AG04449 (cell line): ENCODE data around the gene PTPN6.

Experiments used
- CTCF ChIA-PET: fragments of 350-600 bp; formaldehyde crosslinking; extraction: SDS; loops from one replicate; lab custom pipeline; 2021; ENCODE audit warnings: antibody characterized with exemption; lab: Yijun Ruan, JAX
- POLR2A ChIA-PET: fragments of 400-600, 350-600 bp; formaldehyde crosslinking; extraction: SDS; loops from one replicate; lab custom pipeline; 2020; ENCODE audit warnings: antibody characterized with exemption, inconsistent platforms; lab: Yijun Ruan, JAX
- DNase-seq: peaks from one replicate; pipeline ENCODE4 v3.0.0-alpha.2; 2010; ENCODE audit warnings: low read depth, low spot score
- H3K4me3 ChIP-seq: 2 replicates; pipeline ENCODE4 v1.5.1; 2011; ENCODE audit warnings: low read depth, mild to moderate bottlenecking, control low read depth, low read length
- CTCF ChIP-seq: IDR thresholded peaks from one replicate; pipeline ENCODE4 v1.5.1; 2011; ENCODE audit warnings: mild to moderate bottlenecking, moderate library complexity, low read length, control low read depth, inconsistent platforms; ENCODE audit not compliant: insufficient read depth; ENCODE audit errors: missing control alignments

PTPN6 gene

GRCh38 chr12:6935371-6936193 is 15.6 kb upstream of the PTPN6 start:
- DNase-seq = no peak
- ChIA-PET POLR2A (interaction anchor here (2.3 to 2.4 kb wide), 2 partner anchors 8 to 10 kb away, joined by 6 to 12 read pairs; partner anchors contain the start of genes C12orf57 and RNU7-1), CTCF (interaction anchor here (1.1 to 10.1 kb wide), 7 partner anchors 8 to 66 kb away, joined by 3 to 134 read pairs (median 5); partner anchors contain the start of genes RNU7-1 and SPSB2)
- TF ChIP-seq CTCF = no peak
- no peak overlapping the region for H3K4me3 ChIP-seq

DNA sequence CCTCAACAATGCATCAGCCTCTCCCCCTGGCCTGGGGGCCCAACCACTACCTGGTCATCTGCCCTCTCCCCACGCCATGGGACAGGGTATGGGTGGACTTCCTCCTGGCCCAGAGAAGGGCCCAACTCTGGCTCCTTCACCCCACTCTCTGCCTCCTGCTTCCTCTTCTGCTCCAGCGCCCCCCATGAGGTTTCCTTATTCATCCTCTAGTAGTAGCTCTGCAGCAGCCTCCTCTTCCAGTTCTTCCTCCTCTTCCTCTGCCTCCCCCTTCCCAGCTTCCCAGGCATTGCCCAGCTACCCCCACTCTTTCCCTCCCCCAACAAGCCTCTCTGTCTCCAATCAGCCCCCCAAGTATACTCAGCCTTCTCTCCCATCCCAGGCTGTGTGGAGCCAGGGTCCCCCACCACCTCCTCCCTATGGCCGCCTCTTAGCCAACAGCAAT is 14.9 kb upstream of the PTPN6 start:
- DNase-seq = no peak
- H3K4me3 ChIP-seq = no peak overlapping the region
- ChIA-PET POLR2A (interaction anchor here (2.3 to 2.4 kb wide), 2 partner anchors 8 to 10 kb away, joined by 6 to 12 read pairs; partner anchors contain the start of genes C12orf57 and RNU7-1), CTCF (interaction anchor here (1.2 to 10.1 kb wide), 6 partner anchors 9 to 67 kb away, joined by 3 to 134 read pairs (median 7); partner anchors contain the start of gene SPSB2)
- TF ChIP-seq CTCF = no peak

- POLR2A ChIA-PET = interaction anchor here (1.1 to 2.6 kb wide), 4 partner anchors 8 to 68 kb away, joined by 6 to 18 read pairs (median 10); no protein-coding TSS in a partner anchor
- CTCF ChIA-PET = interaction anchor here (0.8 to 10.1 kb wide), 17 partner anchors 8 to 176 kb away, joined by 3 to 134 read pairs (median 5); partner anchors contain the start of gene SPSB2
- H3K4me3 ChIP-seq = peak overlapping the region; percentile 63
- DNase-seq = no peak
- no peak for TF ChIP-seq CTCF
Measured at GRCh38 chr12:6936636-6937480, 14.3 kb upstream of the PTPN6 start.

GRCh38 chr12:6937481-6938352 is 13.4 kb upstream of the PTPN6 start:
- peak overlapping the region; percentile 63 for H3K4me3 ChIP-seq
- no peak for DNase-seq
- TF ChIP-seq CTCF = peak; percentile 96
- CTCF ChIA-PET = interaction anchor here (0.7 to 10.1 kb wide), 19 partner anchors 8 to 183 kb away, joined by 3 to 134 read pairs (median 4); partner anchors contain the start of gene SPSB2
- POLR2A ChIA-PET = interaction anchor here (0.6 to 2.6 kb wide), 8 partner anchors 9 to 218 kb away, joined by 3 to 18 read pairs (median 4); partner anchors contain the start of genes PHB2, SPSB2 and TPI1
